Activated CD4-positive, CD25-positive, alpha-beta regulatory T cell treated with anti-CD3 and anti-CD28 coated beads, Interleukin-2, amount 50 U/mL, for 16 hours (primary cell): ENCODE data around the gene PDF.

Experiments
- DNase-seq: peaks from one replicate; pipeline ENCODE4 v3.0.0-alpha.2; 2020; ENCODE audit warnings: low read depth, low spot score

The PDF gene

DNA sequence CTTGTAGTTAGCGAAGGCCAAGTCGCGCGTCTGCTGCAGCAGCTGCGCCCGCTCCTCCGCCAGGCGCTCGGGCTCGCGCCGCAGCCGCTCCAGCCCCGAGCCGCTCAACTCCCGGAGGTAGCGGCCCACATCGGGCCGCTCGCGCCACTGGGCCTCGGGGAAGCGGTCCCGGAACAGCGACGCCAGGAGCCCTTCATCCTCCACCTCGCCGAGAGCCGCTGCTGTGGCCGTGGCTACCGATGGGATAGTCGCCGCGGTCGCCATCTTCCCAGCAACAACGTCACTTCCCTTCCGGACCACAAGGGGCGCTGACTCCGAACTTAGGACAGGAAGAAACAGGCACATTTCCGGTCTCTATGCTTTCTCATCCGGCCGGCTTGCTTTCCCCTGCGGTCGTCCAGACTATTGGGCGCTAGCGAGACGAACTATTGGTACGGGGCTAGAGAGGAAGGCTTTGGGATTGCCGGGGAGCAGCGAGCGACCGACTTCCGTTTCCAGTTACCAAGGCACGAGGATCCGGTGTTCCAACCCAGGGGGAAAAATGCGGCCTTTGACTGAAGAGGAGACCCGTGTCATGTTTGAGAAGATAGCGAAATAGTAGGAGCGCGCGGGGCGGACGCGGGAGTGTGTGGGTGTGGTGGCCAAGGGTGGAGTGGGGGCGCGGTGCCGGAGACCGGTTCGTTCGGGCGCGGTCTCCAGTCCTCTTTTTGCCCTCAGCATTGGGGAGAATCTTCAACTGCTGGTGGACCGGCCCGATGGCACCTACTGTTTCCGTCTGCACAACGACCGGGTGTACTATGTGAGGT lies 9.1 kb upstream of the PDF start, which contains the start of the genes COG8 and NIP7:
Gene COG8, minus strand, starts transcription at position 276 of the 806 bp plus-strand sequence. Its CDS starts 12 bp downstream, at position 264.
Gene NIP7, plus strand, starts transcription at position 484 of the 806 bp plus-strand sequence. Its CDS starts 58 bp downstream, at position 542.
- peak; percentile 83 for DNase-seq

DNA sequence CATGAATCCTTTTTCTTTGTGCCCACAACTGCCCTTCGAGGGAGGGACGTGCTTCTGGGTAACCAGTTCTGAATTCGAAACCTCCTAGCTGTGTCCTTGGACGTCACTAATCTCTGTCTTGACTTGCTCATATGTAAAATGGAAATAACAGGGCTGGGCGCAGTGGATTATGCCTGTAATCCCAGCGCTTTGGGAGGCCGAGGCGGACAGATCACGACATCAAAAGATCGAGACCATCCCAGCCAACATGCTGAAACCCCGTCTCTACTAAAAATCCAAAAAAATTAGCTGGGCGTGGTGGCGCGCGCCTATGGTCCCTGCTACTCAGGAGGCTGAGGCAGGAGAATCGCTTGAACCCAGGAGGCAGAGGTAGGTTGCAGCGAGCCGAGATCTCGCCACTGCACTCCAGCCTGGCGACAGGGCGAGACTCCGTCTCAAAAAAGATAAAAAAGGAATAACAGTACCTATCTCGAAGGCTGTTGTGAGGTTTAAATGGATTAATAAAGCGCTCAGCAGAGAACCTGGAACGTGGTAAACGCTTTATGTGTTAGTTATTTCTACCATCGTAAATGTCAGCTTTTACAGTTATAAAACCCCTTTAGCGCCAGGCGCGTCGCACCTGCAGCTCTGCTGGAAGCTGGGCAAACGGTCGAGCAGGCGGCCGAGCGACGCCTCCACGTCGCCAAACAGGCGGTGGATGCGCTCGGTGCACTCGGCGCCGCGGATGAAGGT lies 8.3 kb upstream of the PDF start:
- DNase-seq, result no peak

DNA sequence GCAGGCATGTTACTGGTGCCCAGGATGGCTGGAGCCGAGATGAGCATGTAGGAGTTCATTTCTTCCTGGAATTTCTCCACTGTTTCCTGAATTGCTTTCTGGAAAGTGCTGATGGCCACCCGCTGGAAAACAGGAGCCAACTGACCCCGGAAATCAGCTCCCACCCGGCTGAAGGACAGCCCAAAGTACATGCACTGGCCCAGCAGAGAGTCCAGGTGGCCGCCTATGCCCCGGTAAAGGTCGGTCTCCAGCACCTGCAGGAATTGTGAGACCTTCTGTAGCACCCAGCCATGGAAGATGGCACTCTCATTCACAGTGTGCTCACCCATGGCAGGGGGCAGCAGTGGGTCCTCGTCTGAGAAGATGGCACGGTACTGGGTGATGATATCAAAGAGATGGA lies 4.3 kb upstream of the PDF start:
- DNase-seq, result no peak

DNA sequence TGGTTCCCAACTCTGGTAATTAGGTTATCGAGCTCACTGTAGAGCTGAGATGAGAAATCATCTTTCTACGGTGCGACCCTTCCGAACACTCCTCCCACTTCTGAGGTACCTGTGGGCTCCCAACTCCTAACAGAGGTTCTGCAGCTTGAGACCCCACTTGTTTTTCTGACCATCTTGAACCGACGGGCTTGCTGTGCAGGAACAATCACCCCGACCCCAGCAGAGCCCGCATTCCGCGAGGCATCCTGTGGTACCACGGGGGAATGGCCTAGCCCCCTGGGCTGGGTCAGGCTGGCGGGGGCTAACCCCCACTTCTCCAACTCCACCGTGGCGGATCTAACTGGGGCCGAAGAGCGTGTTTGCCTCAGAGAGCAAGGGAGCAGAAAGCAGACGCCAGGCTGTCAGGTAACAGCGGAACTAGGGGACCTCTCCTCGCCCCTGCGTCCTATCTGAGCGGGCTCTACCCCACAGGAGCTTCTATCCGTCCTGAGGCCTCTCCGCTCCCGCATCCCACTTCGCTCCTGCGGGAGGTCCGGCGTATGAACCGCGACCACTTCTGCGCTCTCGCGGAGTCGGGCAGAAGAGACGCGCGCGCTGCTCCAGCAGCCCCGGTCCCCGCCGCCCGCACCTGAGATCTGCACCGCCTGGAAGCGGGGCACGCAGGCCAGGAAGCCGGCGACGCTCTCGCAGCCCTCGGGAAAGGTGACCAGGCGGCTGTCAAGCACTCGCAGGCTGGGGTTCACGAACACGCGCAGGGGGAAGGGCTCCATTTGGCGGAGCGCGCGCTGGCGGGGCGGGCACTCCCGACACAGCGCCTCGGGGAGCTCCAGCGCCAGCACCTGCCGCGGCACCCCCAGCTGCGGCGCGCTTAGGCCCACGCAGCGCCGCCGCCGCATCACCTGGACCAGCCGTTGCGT lies 761 bp downstream of the PDF start:
- no peak for DNase-seq

DNA sequence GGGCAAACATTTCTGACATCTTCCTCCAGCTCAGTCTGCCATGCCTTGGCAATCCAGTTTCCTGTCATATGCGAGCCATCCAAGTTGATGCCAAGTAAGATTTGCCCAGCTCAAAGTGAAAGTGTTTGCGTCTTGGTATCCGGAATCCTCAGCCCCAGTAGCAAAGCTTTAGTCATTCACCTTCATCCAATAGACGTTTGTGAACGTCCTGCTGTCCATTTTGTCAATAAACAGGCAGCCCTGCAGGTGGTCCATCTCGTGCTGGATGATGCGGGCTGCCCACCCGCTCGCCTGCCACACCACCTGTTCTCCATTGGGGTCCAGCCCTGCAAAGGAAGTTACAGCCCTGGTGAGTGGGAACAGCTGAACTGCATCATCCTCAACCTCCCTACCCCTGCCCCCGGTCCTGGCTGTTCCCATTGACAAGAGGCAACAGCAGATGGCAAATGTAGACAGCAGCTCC lies 1.5 kb downstream of the PDF start:
- no peak for DNase-seq

DNA sequence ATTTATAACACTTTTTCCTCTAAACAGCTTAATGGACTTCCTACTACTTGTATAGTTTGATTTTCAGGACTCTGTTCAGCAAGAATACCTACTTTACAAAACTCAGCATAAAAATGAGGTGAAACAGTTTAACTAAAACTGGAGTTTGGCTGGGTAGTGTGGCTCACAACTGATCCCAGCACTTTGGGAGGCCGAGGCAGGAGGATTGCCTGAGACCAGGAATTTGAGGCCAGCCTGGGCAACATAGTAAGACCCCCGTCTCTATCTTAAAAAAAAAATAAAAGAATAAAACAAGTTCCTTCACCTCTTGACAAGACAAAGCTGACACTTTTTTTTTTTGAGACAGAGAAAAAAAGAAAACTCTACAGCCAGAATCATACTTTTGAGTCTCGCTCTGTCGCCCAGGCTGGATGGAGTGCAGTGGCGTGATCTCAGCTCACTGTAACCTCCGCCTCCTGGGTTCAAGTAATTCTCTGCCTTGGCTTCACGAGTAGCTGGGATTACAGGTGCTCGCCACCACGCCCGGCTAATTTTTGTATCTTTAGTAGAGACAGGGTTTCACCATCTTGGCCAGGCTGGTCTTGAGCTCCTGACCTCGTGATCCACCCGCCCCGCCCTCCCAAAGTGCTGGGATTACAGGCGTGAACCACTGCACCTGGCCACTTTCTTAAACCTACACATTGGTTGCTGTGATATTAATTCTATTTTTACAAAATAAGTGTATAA lies 2.6 kb downstream of the PDF start:
- DNase-seq, result no peak

DNA sequence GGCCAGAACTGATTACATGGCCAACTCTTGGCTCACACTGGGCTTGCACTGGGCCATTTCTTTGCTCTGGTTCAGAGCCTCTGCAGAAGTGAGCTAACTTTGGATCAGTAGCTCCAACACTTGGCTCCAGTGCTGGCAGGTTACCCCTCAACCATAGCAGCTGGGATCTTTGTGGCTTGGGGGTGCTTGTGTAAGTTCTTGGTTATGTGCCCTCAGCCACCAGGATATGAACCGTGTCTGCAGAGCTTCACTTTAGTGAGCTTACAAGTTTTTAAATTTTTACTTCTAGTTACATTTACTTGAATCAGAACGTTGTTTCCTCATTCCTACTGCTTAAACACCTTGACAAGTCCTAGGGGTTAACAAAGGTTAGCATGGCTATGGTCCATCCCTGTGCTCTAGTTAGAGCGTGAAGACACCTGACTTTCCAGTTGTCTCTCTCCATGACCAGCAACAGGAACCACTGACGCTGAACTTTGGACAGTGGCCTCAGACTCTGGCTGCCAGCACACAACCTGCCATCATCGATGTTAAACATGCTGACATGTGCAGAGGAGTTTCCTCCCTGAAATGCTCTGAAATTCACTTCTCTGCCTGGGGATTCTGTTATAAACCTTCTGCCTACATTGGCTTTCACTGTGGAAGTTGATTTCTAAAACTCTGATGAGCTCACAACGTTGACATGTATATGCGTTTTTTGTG lies 4.1 kb downstream of the PDF start:
- no peak for DNase-seq

DNA sequence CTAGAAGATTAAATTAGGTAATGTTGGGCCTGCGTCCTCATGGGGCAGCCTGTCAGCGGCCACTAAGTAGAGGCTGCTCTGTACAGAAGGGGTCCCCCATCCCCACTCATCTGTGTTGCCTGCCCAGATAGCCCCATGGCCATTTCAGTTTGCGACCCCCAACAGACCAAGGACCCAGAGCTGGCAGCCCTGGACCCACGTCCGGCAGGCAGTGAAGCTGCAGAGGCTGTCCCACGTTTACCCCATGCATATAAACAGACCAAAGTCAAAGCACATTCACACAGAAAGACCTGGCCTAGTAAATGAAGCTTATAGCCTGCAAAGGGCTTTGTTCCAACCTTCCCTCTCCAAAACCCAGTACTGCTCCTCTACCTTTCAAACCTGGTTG lies 4.6 kb downstream of the PDF start:
- no peak for DNase-seq

DNA sequence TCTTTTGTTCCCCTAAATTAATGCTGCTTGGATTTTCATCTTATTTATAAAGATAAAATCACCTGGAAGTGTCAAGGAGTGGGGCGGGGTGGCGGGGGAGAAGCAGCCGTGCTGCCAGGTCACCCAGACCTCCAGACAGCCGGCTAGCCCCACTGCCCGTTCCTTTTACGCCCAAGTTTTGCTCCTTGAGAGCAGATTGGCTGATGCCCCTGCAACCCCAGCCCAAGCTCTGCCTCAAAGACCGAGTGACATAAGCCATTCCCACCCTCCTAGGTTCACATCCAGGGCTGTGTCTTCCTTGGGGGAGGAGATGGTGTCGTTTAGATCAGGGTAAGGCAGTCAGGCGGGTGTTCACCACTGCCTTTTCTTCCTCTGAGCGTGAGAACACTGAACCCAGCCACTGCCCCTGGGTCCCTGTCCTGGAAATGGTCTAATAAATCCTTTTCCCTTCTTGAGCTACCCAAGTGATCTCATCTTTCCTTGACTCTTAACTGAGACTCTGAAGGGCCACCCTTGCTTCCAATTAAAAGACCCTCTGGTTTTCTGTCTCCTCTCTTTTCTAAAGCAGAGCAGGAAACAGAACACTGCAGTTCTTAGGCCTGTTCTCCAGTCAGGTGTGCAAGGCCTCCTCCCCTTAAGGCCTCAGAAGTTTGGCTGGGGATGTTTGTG lies 5.7 kb downstream of the PDF start:
- DNase-seq, result no peak

DNA sequence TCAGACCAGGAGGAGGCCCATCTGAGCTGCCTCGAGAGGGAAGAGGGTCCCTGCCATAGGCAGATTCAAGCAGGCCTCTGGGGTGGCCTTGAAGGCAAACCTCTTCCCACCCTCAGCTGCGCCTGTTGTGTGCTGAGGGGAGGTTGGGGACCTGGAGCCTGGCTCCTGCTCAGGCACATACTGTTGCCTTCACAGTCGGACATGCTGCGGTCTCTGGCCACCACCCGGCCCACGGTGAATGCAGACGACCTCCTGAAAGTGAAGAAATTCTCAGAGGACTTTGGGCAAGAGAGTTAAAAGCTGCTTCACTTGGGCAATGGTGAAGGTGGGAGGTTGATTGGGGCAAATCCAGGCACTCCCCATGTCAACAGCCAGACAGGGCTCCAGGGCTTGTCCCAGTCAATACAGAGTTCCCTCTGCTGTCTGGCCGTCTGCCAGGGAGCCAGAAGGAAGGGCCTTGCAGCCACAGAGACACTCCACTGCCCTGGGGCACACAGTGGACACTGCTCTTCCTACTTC lies 6.3 kb downstream of the PDF start:
- DNase-seq, result no peak

DNA sequence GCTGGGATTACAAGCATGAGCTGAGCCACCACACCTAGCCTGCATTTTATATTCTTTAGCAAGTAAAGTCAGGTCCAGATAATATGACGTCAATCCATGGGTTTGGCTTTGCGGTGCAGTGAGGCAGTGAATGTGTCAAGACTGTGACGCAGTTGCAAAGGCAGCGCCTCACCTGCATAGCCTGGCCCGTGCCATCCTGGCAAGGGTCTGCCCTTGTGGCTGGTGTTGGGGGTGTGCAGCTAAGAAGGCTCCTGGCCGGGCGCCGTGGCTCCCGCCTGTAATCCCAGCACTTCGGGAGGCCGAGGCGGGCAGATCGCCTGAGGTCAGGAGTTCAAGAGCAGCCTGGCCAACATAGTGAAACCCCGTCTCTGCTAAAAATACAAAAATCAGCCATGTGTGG lies 7.0 kb downstream of the PDF start:
- no peak for DNase-seq

DNA sequence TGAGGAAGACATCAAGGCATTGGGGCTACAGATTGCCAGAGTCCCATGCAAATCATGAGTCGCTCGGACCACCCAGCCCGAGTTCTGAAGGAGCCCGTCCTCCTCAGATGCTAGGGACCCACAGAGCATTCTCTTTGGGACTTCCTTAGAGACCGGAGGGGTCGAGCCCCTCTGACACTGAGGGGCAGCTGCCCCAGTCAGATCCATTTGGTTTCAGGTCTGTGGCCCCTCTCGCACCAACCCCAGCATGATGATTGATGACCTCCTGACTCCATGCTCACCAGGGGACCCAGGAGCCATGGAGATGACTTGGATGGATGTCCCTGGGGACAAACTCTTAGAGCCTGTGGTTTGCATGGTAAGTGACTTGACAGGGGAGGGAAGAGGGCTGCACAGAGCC lies 8.0 kb downstream of the PDF start:
- no peak for DNase-seq

DNA sequence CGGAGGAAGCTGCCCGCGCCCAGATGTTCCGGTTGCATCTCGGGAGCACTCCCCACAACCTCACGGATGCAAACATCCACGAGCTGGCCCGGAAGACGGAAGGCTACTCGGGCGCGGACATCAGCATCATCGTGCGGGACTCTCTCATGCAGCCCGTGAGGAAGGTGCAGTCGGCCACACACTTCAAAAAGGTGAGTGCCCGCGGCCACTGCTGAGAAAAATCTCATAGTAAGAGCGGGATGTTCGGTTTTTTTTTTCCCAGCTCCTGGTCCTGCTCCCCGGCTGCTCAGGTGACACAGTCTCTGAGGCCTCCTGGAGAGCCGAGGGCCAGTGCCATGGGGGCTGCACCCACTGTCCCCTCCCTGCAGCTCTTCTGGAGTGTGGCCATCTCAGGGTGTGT lies 9.3 kb downstream of the PDF start:
- no peak for DNase-seq

DNA sequence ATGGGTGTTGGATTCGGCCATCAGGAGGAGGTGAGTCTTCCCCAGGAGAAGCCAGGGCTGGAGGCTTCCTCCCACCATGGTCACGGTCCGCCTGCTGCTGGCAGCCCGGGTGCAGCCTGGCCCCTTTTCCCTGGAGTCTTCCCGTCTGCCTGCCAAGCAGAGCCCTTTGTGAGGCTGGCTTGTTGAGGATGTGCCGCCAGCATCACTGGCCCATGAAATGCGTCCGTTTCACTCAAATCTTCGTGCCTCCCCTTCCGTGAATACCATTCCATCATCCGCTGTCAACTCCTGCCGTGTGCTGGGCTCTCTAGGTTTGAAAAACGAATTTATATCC lies 9.7 kb downstream of the PDF start:
- no peak for DNase-seq

DNA sequence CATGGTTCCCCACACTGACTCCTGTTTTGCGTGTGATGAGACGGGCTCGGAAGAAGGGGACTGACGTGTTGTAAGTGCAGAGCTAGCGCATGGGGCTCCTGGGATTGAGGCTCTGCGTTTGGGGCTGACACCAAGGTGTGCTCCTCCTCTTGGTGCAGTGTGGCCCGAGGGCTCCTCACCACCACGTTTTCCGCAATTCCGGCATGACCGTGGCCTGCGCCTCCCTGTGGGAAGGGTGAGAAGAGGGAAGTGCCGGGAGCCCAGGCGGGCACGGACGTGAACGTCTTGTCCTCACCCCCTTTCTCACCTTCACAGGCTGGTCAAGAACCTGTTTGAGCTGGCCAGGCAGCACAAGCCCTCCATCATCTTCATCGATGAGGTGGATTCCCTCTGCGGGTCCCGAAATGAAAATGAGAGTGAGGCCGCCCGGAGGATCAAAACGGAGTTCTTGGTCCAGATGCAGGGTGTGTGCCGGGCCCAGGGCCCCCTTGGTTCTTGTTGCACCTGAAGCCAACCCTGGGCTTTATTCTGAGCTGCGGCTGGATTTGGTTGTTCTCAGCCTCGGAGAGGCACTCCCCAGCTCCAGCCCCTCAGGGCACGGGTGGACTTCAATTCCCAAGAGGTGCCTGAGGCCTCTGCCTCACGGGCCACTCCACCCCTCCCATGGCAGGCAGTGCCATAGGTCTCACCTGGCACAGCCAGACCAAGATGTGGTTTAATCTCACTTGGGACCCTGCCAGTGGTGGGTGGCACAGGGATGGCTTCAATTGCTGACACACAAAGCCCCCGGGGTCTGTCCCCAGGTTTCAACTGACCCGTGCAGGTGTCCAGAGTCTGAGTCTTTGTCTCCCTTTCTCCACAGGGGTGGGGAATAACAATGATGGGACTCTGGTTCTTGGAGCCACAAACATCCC lies 10.3 kb downstream of the PDF start:
- DNase-seq, result no peak

DNA sequence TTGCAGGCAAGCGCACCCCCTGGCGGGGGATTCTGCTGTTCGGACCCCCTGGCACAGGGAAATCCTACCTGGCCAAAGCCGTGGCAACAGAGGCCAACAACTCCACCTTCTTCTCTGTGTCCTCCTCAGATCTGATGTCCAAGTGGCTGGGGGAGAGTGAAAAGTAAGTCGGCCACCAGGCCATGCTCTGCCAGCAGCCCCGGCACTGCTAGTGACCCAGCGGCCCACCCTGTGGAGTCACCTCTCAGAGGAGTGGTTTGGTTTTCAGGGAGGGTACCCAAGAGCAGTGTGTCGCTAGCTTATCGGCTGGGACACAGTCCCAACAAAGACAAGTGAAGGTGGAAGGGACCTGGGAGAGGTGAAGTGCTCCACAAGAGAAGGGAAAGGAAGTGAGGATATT lies 11.0 kb downstream of the PDF start:
- no peak for DNase-seq

DNA sequence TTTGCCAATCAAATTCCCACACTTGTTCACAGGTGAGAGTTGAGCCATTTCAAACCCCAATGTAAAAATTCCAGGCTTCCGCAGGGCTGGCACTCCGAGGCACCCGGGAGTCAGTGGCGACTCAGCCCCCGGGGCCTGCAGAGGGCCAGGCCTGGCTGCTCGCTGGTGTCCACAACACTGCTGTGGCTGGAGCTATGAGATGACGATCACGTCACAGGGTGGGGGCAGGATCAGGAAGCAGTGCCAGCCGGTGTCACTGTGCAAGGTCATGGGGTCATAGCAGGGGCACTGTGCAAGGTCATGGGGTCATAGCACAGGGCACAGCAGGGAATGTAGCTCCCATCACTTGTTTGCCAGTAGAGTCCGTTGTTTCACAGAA lies 11.5 kb downstream of the PDF start:
- DNase-seq, result no peak

DNA sequence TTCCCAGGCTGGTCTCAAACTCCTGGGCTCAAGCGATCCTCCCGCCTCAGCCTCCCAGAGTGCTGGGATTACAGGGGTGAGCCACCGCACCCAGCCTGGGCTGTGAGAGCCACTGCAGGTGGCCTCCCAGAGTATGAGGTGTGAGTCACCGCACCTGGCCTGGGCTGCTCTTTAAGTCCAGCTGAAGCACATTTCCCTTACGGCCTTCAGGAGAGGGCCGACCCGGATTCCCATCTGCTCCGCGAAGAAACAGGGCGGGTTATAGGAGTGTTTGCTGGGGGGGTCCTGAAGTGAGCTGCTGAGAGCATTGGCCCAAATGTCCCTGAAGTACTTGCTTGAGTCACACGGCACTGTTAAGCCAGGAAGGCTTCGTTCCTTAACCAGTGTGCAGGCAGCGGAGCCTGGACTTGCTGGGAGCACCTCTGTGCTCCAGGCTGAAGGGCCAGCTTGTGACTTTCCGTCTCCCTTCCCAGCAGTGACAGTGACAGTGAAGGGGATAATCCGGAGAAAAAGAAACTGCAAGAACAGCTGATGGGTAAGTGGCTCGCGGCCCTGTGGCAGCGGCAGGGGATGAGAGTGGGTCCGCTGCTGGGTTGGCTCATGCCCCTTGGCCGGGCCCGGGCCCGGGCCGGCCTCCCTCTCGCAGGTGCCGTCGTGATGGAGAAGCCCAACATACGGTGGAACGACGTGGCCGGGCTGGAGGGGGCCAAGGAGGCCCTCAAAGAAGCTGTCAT lies 12.0 kb downstream of the PDF start:
- no peak for DNase-seq
